IMR-90 (cell line): Measurements from ENCODE around the gene CYTH2. TPM values are rescaled to one million over a fixed set of nuclear protein-coding genes. Genes with fewer than 3 reads are reported as not detected.

Experiments used
- ATAC-seq: fragments of 200-7000 bp; cut with Tn5 transposase; 2 replicates; pipeline ENCODE4 v1.9.1; 2020; ENCODE audit warnings: low read depth, mild to moderate bottlenecking, moderate library complexity
- BruUV-seq: library from RNA; stranded (reverse); fragments of 400-500 nt; replicated peaks from 2 replicates; lab custom pipeline; 2021; lab: Mats Ljungman, UMichigan
- CTCF ChIA-PET: fragments of 300-600 bp; formaldehyde crosslinking; extraction: SDS; loops from one replicate; lab custom pipeline; 2021; ENCODE audit warnings: antibody characterized with exemption; lab: Yijun Ruan, JAX
- POLR2A ChIA-PET: fragments of 300-600 bp; sonication (Branson Sonifier 250); formaldehyde crosslinking; loops from one replicate; lab custom pipeline; 2022; ENCODE audit warnings: antibody characterized with exemption; ENCODE audit not compliant: unreplicated experiment; lab: Charles Lee
- DNase-seq: peaks from one replicate; pipeline ENCODE4 v3.0.0; 2013
- H2AFZ ChIP-seq: replicated peaks from 2 replicates; pipeline ENCODE3; 2013; ENCODE audit warnings: low read length, mild to moderate bottlenecking; ENCODE audit not compliant: poor library complexity
- H2AK5ac ChIP-seq: 2 replicates; pipeline ENCODE4 v1.6.1; 2013; ENCODE audit warnings: low read depth, low read length, inconsistent platforms
- H2AK9ac ChIP-seq: replicated peaks from 2 replicates; pipeline ENCODE3; 2013; ENCODE audit warnings: mild to moderate bottlenecking, low read depth, low read length, moderate library complexity; ENCODE audit not compliant: poor library complexity
- H2BK120ac ChIP-seq: 2 replicates; pipeline ENCODE4 v1.6.1; 2013; ENCODE audit warnings: low read depth, low read length, inconsistent platforms
- H2BK15ac ChIP-seq: 3 replicates; pipeline ENCODE4 v1.6.1; 2013; ENCODE audit warnings: low read depth, low read length, inconsistent platforms
- H2BK20ac ChIP-seq: 2 replicates; pipeline ENCODE4 v1.6.1; 2013; ENCODE audit warnings: low read depth, mild to moderate bottlenecking, inconsistent platforms, low read length, moderate library complexity
- H2BK5ac ChIP-seq: 2 replicates; pipeline ENCODE4 v1.6.1; 2013; ENCODE audit warnings: mild to moderate bottlenecking, low read depth, low read length, inconsistent platforms; ENCODE audit not compliant: poor library complexity, severe bottlenecking
- H3K14ac ChIP-seq: replicated peaks from 2 replicates; pipeline ENCODE4 v1.6.1; 2013; ENCODE audit warnings: low read depth, low read length, inconsistent platforms
- H3K18ac ChIP-seq: 2 replicates; pipeline ENCODE4 v1.6.1; 2013; ENCODE audit warnings: low read depth, low read length, control low read depth
- H3K23ac ChIP-seq: 2 replicates; pipeline ENCODE4 v1.6.1; 2013; ENCODE audit warnings: low read depth, low read length, inconsistent platforms
- H3K27ac ChIP-seq: 2 replicates; pipeline ENCODE4 v1.5.1; 2013; ENCODE audit warnings: mild to moderate bottlenecking, control low read depth, low read length; ENCODE audit not compliant: insufficient read depth
- H3K27me3 ChIP-seq: 2 replicates; pipeline ENCODE4 v1.6.1; 2013; ENCODE audit warnings: low read length; ENCODE audit not compliant: control insufficient read depth, insufficient read depth
- H3K36me3 ChIP-seq: 2 replicates; pipeline ENCODE4 v1.6.1; 2013; ENCODE audit warnings: low read length, mixed read lengths; ENCODE audit not compliant: control insufficient read depth, insufficient read depth
- H3K4ac ChIP-seq: 2 replicates; pipeline ENCODE4 v1.6.1; 2013; ENCODE audit warnings: low read depth, low read length, inconsistent platforms
- H3K4me1 ChIP-seq: 2 replicates; pipeline ENCODE4 v1.6.1; 2013; ENCODE audit warnings: low read length, mixed read lengths; ENCODE audit not compliant: control insufficient read depth, insufficient read depth
- H3K4me2 ChIP-seq: 2 replicates; pipeline ENCODE4 v1.6.1; 2013; ENCODE audit warnings: low read depth, mild to moderate bottlenecking, control low read depth, low read length, moderate library complexity
- H3K4me3 ChIP-seq: 2 replicates; pipeline ENCODE4 v1.5.1; 2013; ENCODE audit warnings: low read depth, mild to moderate bottlenecking, control low read depth, low read length, moderate library complexity; ENCODE audit not compliant: insufficient read depth
- H3K56ac ChIP-seq: 2 replicates; pipeline ENCODE4 v1.6.1; 2013; ENCODE audit warnings: low read length, inconsistent platforms; ENCODE audit not compliant: insufficient read depth; ENCODE audit errors: extremely low read depth
- H3K79me1 ChIP-seq, 2 experiments: 2 replicates each; pipeline ENCODE4 v1.6.1; 2013; ENCODE audit warnings: low read length in 2 of 2, inconsistent platforms in 1 of 2, low read depth in 1 of 2
- H3K9ac ChIP-seq: 2 replicates; pipeline ENCODE4 v1.6.1; 2013; ENCODE audit warnings: low read depth, low read length, control low read depth
- H3K9me1 ChIP-seq: 2 replicates; pipeline ENCODE4 v1.6.1; 2013; ENCODE audit warnings: low read length, inconsistent platforms; ENCODE audit not compliant: insufficient read depth
- H3K9me3 ChIP-seq: 2 replicates; pipeline ENCODE4 v1.6.1; 2013; ENCODE audit warnings: low read length; ENCODE audit not compliant: control insufficient read depth, insufficient read depth
- H4K20me1 ChIP-seq: 2 replicates; pipeline ENCODE4 v1.6.1; 2013; ENCODE audit warnings: low read length, inconsistent platforms; ENCODE audit not compliant: insufficient read depth
- H4K5ac ChIP-seq: 2 replicates; pipeline ENCODE4 v1.6.1; 2013; ENCODE audit warnings: mild to moderate bottlenecking, low read depth, low read length, control low read depth
- H4K8ac ChIP-seq, 2 experiments: 2 replicates each; pipeline ENCODE4 v1.6.1; 2013; ENCODE audit warnings: low read depth in 2 of 2, low read length in 2 of 2, control low read depth in 1 of 2, inconsistent platforms in 1 of 2
- H4K91ac ChIP-seq: 2 replicates; pipeline ENCODE4 v1.6.1; 2013; ENCODE audit warnings: low read depth, low read length, inconsistent platforms; ENCODE audit not compliant: insufficient read depth
- BHLHE40 ChIP-seq: fragments of 150-350 bp; IDR thresholded peaks from 2 replicates; pipeline ENCODE4 v1.6.1; 2016; ENCODE audit warnings: mild to moderate bottlenecking, low read depth, low read length
- CEBPB ChIP-seq: IDR thresholded peaks from 2 replicates; pipeline ENCODE4 v1.6.1; 2012; ENCODE audit warnings: low read depth, low read length, improper control_type of control experiment
- CHD1 ChIP-seq: IDR thresholded peaks from 2 replicates; pipeline ENCODE4 v1.6.1; 2012; ENCODE audit warnings: low read depth, low read length, improper control_type of control experiment
- FOS ChIP-seq: fragments of 150-350 bp; IDR thresholded peaks from 2 replicates; pipeline ENCODE4 v1.6.1; 2016; ENCODE audit warnings: low read depth, low read length
- MAFK ChIP-seq: IDR thresholded peaks from 2 replicates; pipeline ENCODE4 v1.6.1; 2012; ENCODE audit warnings: low read depth, low read length, improper control_type of control experiment
- MAZ ChIP-seq: IDR thresholded peaks from 2 replicates; pipeline ENCODE4 v1.6.1; 2012; ENCODE audit warnings: low read depth, mild to moderate bottlenecking, low read length, improper control_type of control experiment, moderate library complexity, borderline replicate concordance
- MXI1 ChIP-seq: IDR thresholded peaks from 2 replicates; pipeline ENCODE4 v1.6.1; 2012; ENCODE audit warnings: low read depth, mild to moderate bottlenecking, low read length, moderate library complexity, borderline replicate concordance
- NFE2L2 ChIP-seq: fragments of 150-350 bp; IDR thresholded peaks from 2 replicates; pipeline ENCODE4 v1.6.1; 2016; ENCODE audit warnings: low read depth, mild to moderate bottlenecking, low read length
- POLR2A ChIP-seq: IDR thresholded peaks from 2 replicates; pipeline ENCODE4 v1.6.1; 2012; ENCODE audit warnings: mild to moderate bottlenecking, low read depth, low read length
- RAD21 ChIP-seq: IDR thresholded peaks from 2 replicates; pipeline ENCODE4 v1.6.1; 2012; ENCODE audit warnings: low read length, improper control_type of control experiment
- RCOR1 ChIP-seq: IDR thresholded peaks from 2 replicates; pipeline ENCODE4 v1.6.1; 2012; ENCODE audit warnings: mild to moderate bottlenecking, low read length, improper control_type of control experiment; ENCODE audit not compliant: insufficient replicate concordance
- RFX5 ChIP-seq: IDR thresholded peaks from 2 replicates; pipeline ENCODE4 v1.8.0; 2012; ENCODE audit warnings: low read depth, mild to moderate bottlenecking, low read length, moderate library complexity
- SMC3 ChIP-seq: fragments of 150-350 bp; IDR thresholded peaks from 2 replicates; pipeline ENCODE4 v1.6.1; 2016; ENCODE audit warnings: low read depth, mild to moderate bottlenecking, antibody characterized with exemption, low read length, moderate library complexity
- WGBS, 2 experiments: methylation state at CpG; one replicate each; pipeline versions ENCODE4 v1.1.5 to v1.1.7; 2013; ENCODE audit warnings: missing lambda C conversion rate in 2 of 2; ENCODE audit not compliant: insufficient read length in 1 of 2; ENCODE audit errors: extremely low coverage in 2 of 2; 5-methylcytosine and 5-hydroxymethylcytosine counted together
- dilution Hi-C: fragments of 300-500 bp; cut with HindIII; formaldehyde crosslinking; loops from one replicate; pipeline ENCODE4 v1.14.3; 2018; ENCODE audit warnings: low sequenced_read_pairs; ENCODE audit not compliant: unreplicated experiment
- in situ Hi-C: fragments of 300-500 bp; cut with MboI; formaldehyde crosslinking; loops from 3 replicates; pipeline ENCODE4 v1.14.3; 2019; ENCODE audit warnings: low sequenced_read_pairs, inconsistent platforms, mixed read lengths
- intact Hi-C: fragments of 100-400 bp; cut with micrococcal nuclease; formaldehyde crosslinking; loops from 2 replicates; pipeline ENCODE4 v1.10.0; 2022
- polyA plus RNA-seq, 3 experiments: library from polyadenylated mRNA; depleted of rRNA; stranded (reverse); fragments of >200 nt; gene quantifications; 2 replicates each; pipeline ENCODE4 v1.2.3, GENCODE V29; 2012; ENCODE audit warnings: low replicate concordance in 1 of 3
- total RNA-seq: library from RNA; depleted of rRNA; stranded (reverse); fragments of >200 nt; gene quantifications from 2 replicates; pipeline ENCODE4 v1.2.3, GENCODE V29; 2012
- TF ChIP-seq, protein P1 (sequence below): fragments of 150-350 bp; IDR thresholded peaks from 2 replicates; pipeline ENCODE4 v1.6.1; 2017; ENCODE audit warnings: mild to moderate bottlenecking, antibody characterized with exemption, low read length, low read depth
- TF ChIP-seq, protein P2 (sequence below): fragments of 150-350 bp; IDR thresholded peaks from 2 replicates; pipeline ENCODE4 v1.6.1; 2016; ENCODE audit warnings: low read depth, mild to moderate bottlenecking, low read length, moderate library complexity, borderline replicate concordance
- TF ChIP-seq, protein P3 (sequence below): conservative IDR thresholded peaks from 2 replicates; pipeline ENCODE4 v1.5.1; 2012; ENCODE audit warnings: mild to moderate bottlenecking, low read depth, low read length, improper control_type of control experiment

The CYTH2 gene
- total and polyA plus RNA-seq, 2 of the 4 experiments (the other 2 are of a cell fraction), result 35.8 to 62.0 TPM

DNA sequence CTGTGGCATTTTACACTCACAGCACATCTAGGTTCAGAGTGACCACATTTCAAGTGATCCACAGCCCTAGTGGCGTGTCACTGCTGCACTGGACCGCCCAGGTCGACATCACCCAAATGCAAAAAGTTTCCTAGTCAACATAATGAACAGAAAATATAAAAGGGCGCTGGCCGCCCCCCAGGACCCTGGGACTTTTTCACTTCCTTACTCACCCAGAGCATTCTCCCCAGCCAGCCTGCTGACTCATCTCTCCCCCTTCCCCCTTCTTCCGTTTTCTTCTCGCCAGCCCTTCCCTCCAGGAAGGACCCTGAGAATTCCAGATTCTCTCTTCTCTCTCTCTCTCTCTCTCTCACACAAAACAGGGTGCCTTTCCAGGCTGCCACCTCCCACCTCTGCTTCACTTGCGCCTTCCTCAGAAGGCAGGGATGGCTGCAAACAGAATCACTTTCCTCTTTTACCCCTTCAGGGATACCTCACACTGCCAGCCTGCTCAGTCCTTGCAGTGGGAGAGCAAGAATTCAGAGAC lies 44.4 kb upstream of the CYTH2 start:
- H3K4me3 ChIP-seq, result no peak overlapping the region
- peak overlapping the region; percentile 93 for H2BK20ac ChIP-seq
- no TSS peak for BruUV-seq
- H3K9ac ChIP-seq, result peak overlapping the region; percentile 82
- H2AK5ac ChIP-seq, result peak overlapping the region; percentile 79; the same call in 1 of the 2 replicates
- ChIA-PET CTCF (no interaction called here), POLR2A (no interaction called here)
- H4K8ac ChIP-seq, result peak overlapping the region; percentile 93 to 100
- H2BK5ac ChIP-seq, result peak overlapping the region; percentile 94
- WGBS, 2 experiments, result no CpG with 5 or more reads among the region's 8 CpGs
- H2BK120ac ChIP-seq, result peak overlapping the region; percentile 98
- peak overlapping the region; percentile 97 for H3K23ac ChIP-seq
- in situ Hi-C loops, result no loop called here
- peak overlapping the region; percentile 99 for H4K5ac ChIP-seq
- intact Hi-C loops, result no loop called here
- peak overlapping the region; percentile 87 for H3K4me2 ChIP-seq
- H3K79me1 ChIP-seq, result no peaks in the 10 kb centered on the region
- no peaks in the 10 kb centered on the region for H4K20me1 ChIP-seq
- H2AFZ ChIP-seq, result peak overlapping the region; percentile 95
- peak overlapping the region; percentile 99 for H3K4ac ChIP-seq
- H3K9me1 ChIP-seq, result peaks cover 3% of the 10 kb centered on the region
- dilution Hi-C loops, result no loop called here
- H3K4me1 ChIP-seq, result peaks cover 4% of the 10 kb centered on the region
- peak overlapping the region; percentile 98 for H3K27ac ChIP-seq
- H3K56ac ChIP-seq, result peak overlapping the region; percentile 89
- peak overlapping the region; percentile 97 for H3K18ac ChIP-seq
- H3K9me3 ChIP-seq, result no peaks in the 10 kb centered on the region
- peak; percentile 90 for ATAC-seq
- H3K36me3 ChIP-seq, result no peaks in the 10 kb centered on the region
- H2BK15ac ChIP-seq, result peak overlapping the region; percentile 96; the same call in 2 of the 3 replicates
- no peaks in the 10 kb centered on the region for H3K27me3 ChIP-seq
- peak overlapping the region; percentile 99 for H3K14ac ChIP-seq
- H4K91ac ChIP-seq, result peak overlapping the region; percentile 98
- peak; percentile 72 for DNase-seq
- H2AK9ac ChIP-seq, result peak overlapping the region; percentile 88
- TF ChIP-seq, protein P1, sequence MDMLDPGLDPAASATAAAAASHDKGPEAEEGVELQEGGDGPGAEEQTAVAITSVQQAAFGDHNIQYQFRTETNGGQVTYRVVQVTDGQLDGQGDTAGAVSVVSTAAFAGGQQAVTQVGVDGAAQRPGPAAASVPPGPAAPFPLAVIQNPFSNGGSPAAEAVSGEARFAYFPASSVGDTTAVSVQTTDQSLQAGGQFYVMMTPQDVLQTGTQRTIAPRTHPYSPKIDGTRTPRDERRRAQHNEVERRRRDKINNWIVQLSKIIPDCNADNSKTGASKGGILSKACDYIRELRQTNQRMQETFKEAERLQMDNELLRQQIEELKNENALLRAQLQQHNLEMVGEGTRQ, result no peak
- no peak for TF ChIP-seq SMC3
- TF ChIP-seq POLR2A, result no peak
- TF ChIP-seq RFX5, result no peak
- TF ChIP-seq MAZ, result peak; percentile 20; the same call in 1 of the 2 replicates
- no peak for TF ChIP-seq CHD1
- TF ChIP-seq NFE2L2, result peak; percentile 59
- TF ChIP-seq MXI1, result no peak
- peak; percentile 28; the same call in 1 of the 2 replicates for TF ChIP-seq MAFK
- peak; percentile 72; the same call in 1 of the 2 replicates for TF ChIP-seq FOS
- TF ChIP-seq RAD21, result no peak
- TF ChIP-seq, protein P2, sequence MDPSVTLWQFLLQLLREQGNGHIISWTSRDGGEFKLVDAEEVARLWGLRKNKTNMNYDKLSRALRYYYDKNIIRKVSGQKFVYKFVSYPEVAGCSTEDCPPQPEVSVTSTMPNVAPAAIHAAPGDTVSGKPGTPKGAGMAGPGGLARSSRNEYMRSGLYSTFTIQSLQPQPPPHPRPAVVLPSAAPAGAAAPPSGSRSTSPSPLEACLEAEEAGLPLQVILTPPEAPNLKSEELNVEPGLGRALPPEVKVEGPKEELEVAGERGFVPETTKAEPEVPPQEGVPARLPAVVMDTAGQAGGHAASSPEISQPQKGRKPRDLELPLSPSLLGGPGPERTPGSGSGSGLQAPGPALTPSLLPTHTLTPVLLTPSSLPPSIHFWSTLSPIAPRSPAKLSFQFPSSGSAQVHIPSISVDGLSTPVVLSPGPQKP, result no peak
- TF ChIP-seq CEBPB, result no peak
- no peak for TF ChIP-seq BHLHE40
- no peak for TF ChIP-seq RCOR1
- TF ChIP-seq, protein P3, sequence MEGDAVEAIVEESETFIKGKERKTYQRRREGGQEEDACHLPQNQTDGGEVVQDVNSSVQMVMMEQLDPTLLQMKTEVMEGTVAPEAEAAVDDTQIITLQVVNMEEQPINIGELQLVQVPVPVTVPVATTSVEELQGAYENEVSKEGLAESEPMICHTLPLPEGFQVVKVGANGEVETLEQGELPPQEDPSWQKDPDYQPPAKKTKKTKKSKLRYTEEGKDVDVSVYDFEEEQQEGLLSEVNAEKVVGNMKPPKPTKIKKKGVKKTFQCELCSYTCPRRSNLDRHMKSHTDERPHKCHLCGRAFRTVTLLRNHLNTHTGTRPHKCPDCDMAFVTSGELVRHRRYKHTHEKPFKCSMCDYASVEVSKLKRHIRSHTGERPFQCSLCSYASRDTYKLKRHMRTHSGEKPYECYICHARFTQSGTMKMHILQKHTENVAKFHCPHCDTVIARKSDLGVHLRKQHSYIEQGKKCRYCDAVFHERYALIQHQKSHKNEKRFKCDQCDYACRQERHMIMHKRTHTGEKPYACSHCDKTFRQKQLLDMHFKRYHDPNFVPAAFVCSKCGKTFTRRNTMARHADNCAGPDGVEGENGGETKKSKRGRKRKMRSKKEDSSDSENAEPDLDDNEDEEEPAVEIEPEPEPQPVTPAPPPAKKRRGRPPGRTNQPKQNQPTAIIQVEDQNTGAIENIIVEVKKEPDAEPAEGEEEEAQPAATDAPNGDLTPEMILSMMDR, result no peak
